ENCODE data around the gene HSPB9.
"Not testable (repeated sequence)": the region's sequence is repeated elsewhere in the genome, so short reads cannot be mapped to it uniquely, and the experiment has no call there.

Gene HSPB9

GRCh38 chr17:42120161-42120769, 2.3 kb upstream of the HSPB9 start:
- no peak for DNase-seq

GRCh38 chr17:42120770-42121769, 1.5 kb upstream of the HSPB9 start, which contains the start of gene KAT2A:
Gene KAT2A, minus strand, starts transcription at chr17:42121367. Its CDS starts 63 bp downstream, at chr17:42121304.
- peak; percentile 78 for DNase-seq

GRCh38 chr17:42124256-42124655, 1.7 kb downstream of the HSPB9 start:
- no peak for DNase-seq

- no peak for DNase-seq
Observed at GRCh38 chr17:42125565-42125964, 3.0 kb downstream of the HSPB9 start.

GRCh38 chr17:42126836-42127235, 4.2 kb downstream of the HSPB9 start:
- DNase-seq, result no peak

- no peak for DNase-seq
Observed at GRCh38 chr17:42127414-42127813, 4.8 kb downstream of the HSPB9 start.

- no peak for DNase-seq
Observed at GRCh38 chr17:42129109-42129837, 6.7 kb downstream of the HSPB9 start.

- no peak for DNase-seq
Observed at GRCh38 chr17:42130310-42130936, 7.8 kb downstream of the HSPB9 start.

GRCh38 chr17:42131232-42131631, 8.6 kb downstream of the HSPB9 start:
- DNase-seq, result no peak

- DNase-seq, result no peak
Observed at GRCh38 chr17:42131981-42132432, 9.4 kb downstream of the HSPB9 start.

GRCh38 chr17:42132941-42133340, 10.3 kb downstream of the HSPB9 start:
- no peak for DNase-seq

GRCh38 chr17:42133461-42134041, 10.9 kb downstream of the HSPB9 start:
- peak; percentile 16 for DNase-seq

GRCh38 chr17:42135151-42135550, 12.5 kb downstream of the HSPB9 start:
- DNase-seq, result no peak

- no peak for DNase-seq
Observed at GRCh38 chr17:42135664-42136653, 13.4 kb downstream of the HSPB9 start.

- DNase-seq, result no peak
Observed at GRCh38 chr17:42136654-42137051, 14.0 kb downstream of the HSPB9 start.

- no peak for DNase-seq
Observed at GRCh38 chr17:42138749-42139492, 16.3 kb downstream of the HSPB9 start.

GRCh38 chr17:42140690-42141089, 18.1 kb downstream of the HSPB9 start:
- DNase-seq, result not testable (repeated sequence)

- no peak for DNase-seq
Observed at GRCh38 chr17:42141382-42141781, 18.8 kb downstream of the HSPB9 start.

GRCh38 chr17:42142371-42142896, 19.8 kb downstream of the HSPB9 start:
- DNase-seq, result no peak

GRCh38 chr17:42143138-42143537, 20.5 kb downstream of the HSPB9 start:
- DNase-seq, result not testable (repeated sequence)
